Inflammatory macrophage treated with lipopolysaccharide for 4 hours (primary cell): ENCODE results near the gene MAN1A1.

Experiments
- DNase-seq: peaks from one replicate; pipeline ENCODE4 v3.0.0-alpha.2; 2020

Gene MAN1A1

DNA sequence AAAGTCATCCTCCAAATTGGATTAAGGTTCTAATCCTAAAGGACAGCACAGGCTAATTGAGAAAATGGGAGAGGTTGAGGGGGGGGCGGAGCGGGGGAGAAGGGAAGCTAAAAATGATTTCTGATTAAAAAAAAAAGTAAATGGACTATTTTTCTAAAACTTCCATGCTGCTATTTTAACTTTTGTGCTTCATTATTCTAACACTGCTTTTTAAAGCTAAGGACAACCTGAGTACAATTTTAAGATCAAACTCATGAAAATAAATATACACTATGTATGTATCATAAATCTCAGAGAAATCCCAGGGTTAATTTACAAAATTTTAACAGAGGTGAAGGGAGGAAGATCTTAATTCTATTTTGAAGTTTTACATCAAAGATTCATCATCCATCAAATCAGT is 4.4 kb downstream of the MAN1A1 start:
- no peak for DNase-seq

DNA sequence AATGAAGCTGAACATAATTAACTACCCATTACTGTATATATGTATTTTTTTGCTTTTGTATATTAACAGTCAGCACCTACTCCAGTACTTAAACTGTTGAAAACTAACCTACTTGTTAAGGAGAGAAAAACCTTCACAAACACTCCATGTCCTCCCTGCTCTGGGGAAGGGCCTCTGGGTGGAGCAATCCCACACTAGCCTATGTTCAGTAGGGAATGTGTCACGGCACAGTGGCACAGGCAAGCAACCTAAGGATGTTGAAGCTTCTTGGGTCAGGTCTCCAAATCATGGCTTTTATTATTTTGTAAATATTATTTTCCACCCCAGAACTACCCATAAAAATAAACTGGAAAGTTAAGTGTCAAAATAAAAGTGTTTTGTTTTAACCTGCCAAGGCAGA is 5.3 kb downstream of the MAN1A1 start:
- DNase-seq, result no peak

DNA sequence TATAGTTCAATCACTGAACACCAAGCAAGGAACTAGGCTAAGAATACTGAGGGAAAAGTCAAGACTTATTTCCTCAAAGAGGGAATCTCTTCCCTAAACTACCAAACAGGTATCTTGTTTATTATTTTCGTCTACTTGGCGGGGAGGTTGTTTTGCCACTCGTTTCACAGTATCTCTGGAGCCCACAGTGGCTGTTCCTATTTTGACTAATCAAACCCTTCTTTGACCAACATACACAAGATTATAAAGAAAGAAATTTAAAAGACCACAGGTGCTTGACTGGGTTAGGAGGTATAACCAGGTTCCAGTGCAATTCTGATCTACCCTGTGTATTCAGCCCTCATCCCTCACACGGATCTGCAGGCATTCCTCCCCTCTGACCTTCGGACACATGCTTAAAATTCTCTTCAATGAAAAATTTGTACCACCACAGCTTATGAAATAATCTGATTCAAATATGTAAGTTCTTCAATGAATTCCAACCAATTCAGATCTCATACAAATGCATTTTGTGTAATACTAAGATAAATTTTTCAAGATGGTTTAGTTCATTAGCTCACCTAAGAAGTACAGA is 5.9 kb downstream of the MAN1A1 start:
- DNase-seq, result no peak

GRCh38 chr6:119343167-119343566 is 6.4 kb downstream of the MAN1A1 start:
- DNase-seq, result no peak

GRCh38 chr6:119342430-119342829 is 7.1 kb downstream of the MAN1A1 start:
- DNase-seq, result no peak

GRCh38 chr6:119340796-119341487 is 8.6 kb downstream of the MAN1A1 start:
- peak; percentile 58 for DNase-seq

GRCh38 chr6:119339941-119340456 is 9.6 kb downstream of the MAN1A1 start:
- peak; percentile 89 for DNase-seq

- no peak for DNase-seq
Measured at GRCh38 chr6:119337762-119338161, 11.8 kb downstream of the MAN1A1 start.

- DNase-seq, result no peak
Measured at GRCh38 chr6:119337252-119337651, 12.3 kb downstream of the MAN1A1 start.

DNA sequence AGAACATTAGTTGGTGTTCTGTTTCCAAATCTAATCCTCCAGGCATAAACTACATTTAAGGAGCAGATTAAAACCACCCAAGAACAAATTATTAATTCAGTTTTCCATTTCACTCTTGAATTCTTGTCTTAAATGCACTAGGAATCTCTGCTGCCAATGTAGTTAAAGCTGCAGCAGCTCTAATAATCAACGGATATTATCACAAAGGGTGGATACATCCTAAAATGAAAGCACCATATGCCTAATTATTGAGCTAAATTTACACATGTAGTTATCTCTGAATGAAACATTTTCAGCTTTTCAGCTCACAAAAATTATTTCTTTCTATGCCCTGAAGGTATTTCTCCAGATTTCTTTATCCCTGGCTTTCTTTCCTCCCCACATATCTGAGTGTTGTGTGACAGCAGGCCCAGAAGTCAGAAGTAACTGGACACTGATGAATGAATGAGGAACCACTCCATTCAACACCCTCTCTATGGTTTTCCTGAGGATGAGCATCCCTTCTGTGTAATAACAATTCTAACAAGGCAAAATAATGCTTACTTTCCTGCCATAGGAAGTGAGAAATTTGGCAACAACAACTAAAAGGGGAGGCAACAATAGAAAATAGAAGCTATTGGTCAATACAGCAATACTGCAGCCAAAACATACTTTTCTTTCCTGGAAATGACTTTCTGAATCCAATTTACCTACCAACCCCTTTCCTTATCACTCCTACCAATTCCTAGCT is 14.9 kb downstream of the MAN1A1 start:
- DNase-seq, result peak; percentile 47

GRCh38 chr6:119333707-119334295 is 15.8 kb downstream of the MAN1A1 start:
- no peak for DNase-seq

- no peak for DNase-seq
Measured at GRCh38 chr6:119333063-119333609, 16.4 kb downstream of the MAN1A1 start.

DNA sequence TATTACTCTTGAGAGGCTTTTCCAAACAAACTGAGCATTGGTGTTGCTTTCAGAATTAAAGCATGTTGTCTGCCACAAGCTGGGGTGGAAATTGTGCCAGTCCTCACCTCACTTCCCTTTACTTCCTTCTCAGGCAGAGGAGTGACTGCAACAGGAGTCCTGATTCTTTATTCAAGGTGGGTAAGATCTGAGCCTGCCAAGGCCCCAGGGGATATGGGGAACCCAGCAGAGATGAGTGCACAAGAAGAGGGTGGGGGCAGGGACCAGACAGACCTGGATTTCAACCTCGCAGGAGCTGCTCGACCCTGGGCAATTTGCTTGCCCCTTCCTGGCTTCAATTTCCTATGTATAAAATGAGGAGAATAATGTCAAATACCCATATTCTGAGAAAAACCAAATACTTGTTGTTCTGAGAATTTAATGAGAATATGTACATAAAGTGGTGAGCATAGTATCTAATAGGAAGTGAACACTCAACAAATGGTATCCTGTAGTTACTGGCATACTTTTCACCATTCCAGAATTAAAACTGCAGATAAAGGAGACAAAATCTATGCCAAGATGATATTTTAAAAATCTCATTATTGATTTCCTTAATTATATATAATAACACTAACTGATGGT is 17.8 kb downstream of the MAN1A1 start:
- no peak for DNase-seq

DNA sequence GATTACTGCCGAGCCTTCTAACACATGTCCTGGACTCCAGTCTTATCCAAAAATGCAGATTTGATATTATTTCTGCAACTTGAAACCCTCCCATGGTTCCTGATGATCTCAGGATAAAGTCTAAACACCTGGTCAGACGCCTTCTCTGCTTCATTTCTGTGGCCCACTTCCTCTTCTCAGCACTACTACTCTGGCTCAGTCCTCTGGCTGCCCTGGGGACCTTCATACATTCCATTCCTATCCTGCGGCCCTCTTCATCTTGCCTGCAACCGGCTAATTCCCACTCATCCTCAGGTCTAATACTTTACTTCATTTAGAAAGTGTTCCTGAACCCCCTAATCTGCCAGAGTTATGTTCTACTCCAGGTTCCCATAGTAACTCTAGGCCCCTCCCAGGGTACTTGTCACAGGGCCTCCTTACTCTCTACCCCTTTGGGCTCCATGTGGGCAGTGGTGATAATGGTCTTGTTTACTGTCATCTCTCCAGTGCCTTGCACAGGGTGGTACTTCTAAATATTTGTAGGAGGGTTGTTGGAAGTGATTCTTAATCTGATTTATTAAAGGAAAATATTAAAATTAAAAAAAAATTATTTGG is 18.9 kb downstream of the MAN1A1 start:
- no peak for DNase-seq

GRCh38 chr6:119329794-119330180 is 19.8 kb downstream of the MAN1A1 start:
- DNase-seq, result no peak

GRCh38 chr6:119328892-119329793 is 20.4 kb downstream of the MAN1A1 start:
- no peak for DNase-seq

DNA sequence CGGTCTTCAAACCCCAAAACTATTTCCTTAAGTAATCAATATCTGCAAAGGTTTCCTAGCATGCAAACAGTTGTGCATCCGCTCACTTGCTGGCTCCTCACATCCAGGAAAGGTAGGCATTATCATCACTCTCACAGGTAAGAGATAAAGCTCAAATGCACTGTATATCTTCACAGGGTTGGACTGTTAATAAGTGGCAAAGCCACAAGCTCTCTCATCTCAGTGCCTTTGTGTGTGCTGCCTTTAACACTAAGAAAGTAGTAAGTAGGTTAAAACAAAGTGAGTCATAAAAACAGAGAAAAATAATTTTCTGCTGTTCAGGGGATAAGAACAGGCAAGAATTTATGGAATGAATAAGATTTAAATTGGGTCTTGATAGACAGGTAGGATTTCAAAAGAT is 21.3 kb downstream of the MAN1A1 start:
- DNase-seq, result no peak

DNA sequence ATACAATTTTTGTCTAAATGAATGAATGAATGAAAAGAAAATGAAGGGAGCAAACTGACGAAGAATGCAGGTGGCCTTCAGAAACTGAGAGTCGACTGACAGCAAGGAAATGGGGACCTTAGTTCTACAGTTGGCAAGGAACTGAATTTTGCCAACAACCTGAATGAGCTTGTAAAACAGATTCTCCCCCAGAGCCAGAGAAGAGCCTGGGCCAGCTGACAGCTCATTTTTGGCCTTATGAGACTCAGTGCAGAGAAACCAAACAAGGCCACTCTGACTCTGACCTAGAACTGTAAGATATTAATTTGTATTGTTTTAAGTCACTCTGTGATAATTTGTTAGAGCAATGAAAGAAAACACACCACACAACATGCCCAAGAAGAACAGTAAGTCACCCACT is 21.8 kb downstream of the MAN1A1 start:
- DNase-seq, result no peak

- no peak for DNase-seq
Measured at GRCh38 chr6:119326291-119327005, 23.1 kb downstream of the MAN1A1 start.

GRCh38 chr6:119325559-119326265 is 23.8 kb downstream of the MAN1A1 start:
- no peak for DNase-seq
